ENCODE results near the gene PLCXD1. TPM values are rescaled to one million over a fixed set of nuclear protein-coding genes. Genes with fewer than 3 reads are reported as not detected.
"Not testable (repeated sequence)": the region's sequence is repeated elsewhere in the genome, so short reads cannot be mapped to it uniquely, and the experiment has no call there.

Gene PLCXD1
- total RNA-seq, 2 experiments from 2014 or later: 42.2 to 46.5 TPM

DNA sequence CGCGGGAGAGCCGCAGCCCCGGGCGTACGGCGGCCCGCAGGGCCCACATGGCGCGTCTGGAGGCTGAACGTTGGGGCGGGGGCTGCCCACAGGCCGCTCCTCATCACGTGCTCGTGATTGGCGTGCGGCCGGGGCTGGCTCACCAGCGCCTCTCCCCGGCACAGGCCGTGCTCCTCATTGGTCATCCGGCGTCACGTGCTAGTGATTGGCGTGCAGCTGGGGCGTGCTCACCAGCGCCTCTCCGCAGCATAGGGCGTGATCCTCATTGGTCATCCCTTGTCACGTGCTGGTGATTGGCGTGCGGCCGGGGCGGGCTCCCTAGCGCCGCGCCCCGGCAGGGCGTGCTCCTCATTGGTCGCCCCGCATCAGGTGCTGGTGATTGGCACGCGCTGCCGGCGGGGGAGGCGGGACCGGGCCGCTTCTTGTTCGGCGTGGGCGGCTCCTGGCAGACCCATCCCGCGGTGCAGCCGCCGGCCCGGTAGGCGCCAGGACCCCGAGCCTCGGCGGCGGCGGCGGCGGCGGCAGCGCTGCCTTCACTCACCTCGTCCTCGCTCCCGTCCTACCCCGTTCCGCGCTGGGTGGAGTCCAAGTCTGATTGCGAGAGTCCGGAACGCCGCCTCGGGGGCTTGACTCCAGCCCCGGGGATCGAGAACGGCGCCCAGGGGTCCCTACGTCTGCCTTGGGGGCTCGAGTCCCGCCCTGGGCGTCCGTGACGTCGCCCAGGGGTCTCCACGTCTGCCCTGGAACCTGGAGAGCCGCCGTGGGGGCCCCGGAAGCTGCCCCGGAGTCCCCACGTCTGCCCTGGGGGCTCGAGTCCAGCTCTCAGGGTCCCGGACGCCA is 37.8 kb downstream of the PLCXD1 start, which contains the start of gene GTPBP6:
Gene GTPBP6, minus strand, starts transcription at position 58 of the 840 bp plus-strand sequence. Its CDS starts 9 bp downstream, at position 49.
- Mint-ChIP-seq H3K27me3 (no peaks in the 10 kb centered on the region), H3K27ac (peak within 1 kb of the TSS; percentile 99), H3K4me1 (ENCODE audit: low read depth) (peaks cover 23% of the 10 kb centered on the region), H3K9me3 (no peaks in the 10 kb centered on the region), H3K36me3 (peaks cover 6% of the 10 kb centered on the region), H3K4me3 (peak within 1 kb of the TSS; percentile 91)
- intact Hi-C loops (cut with micrococcal nuclease): loop anchor here (1.0 to 2.0 kb wide), 7 partner anchors 36 to 1342 kb away; partner anchors contain the start of genes ASMTL and SLC25A6
- ChIA-PET POLR2A (no interaction called here), CTCF (no interaction called here)
- DNase-seq: peak; percentile 99

DNA sequence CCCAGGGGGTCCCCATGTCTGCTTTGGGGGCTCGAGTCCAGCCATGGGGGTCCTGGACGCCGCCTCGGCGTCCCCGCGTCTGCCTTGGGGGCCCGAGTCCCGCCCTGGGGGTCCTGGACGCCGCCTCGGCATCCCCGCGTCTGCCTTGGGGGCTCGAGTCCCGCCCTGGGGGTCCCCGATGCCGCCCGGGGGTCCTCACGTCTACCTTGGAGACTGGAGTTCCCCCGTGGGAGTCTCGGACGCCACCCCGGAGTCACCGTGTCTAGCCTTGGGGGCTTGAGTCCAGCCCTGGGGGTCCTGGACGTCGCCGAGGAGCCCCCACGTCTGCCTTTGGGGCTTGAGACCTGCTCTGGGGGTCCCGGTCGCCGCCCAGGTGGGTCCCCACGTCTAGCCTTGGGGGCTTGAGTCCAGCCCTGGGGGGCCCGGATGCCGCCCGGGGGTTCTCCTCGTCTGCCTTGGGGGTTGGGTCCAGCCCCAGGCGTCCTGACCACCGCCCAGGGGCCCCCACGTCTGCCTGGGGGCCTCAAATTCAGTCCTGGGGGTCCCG is 38.5 kb downstream of the PLCXD1 start:
- CTCF ChIA-PET: no interaction called here
- DNase-seq: peak; percentile 20
- Mint-ChIP-seq H3K9me3 (no peaks in the 10 kb centered on the region), H3K27me3 (no peaks in the 10 kb centered on the region), H3K4me3 (peak overlapping the region; percentile 81), H3K27ac (peak overlapping the region; percentile 77), H3K36me3 (peaks cover 6% of the 10 kb centered on the region), H3K4me1 (ENCODE audit: low read depth) (peaks cover 23% of the 10 kb centered on the region)
- POLR2A ChIA-PET: no interaction called here
- intact Hi-C loops (cut with micrococcal nuclease): loop anchor here (2.0 kb wide), 4 partner anchors 889 to 1341 kb away; partner anchors contain the start of genes ASMTL and SLC25A6

DNA sequence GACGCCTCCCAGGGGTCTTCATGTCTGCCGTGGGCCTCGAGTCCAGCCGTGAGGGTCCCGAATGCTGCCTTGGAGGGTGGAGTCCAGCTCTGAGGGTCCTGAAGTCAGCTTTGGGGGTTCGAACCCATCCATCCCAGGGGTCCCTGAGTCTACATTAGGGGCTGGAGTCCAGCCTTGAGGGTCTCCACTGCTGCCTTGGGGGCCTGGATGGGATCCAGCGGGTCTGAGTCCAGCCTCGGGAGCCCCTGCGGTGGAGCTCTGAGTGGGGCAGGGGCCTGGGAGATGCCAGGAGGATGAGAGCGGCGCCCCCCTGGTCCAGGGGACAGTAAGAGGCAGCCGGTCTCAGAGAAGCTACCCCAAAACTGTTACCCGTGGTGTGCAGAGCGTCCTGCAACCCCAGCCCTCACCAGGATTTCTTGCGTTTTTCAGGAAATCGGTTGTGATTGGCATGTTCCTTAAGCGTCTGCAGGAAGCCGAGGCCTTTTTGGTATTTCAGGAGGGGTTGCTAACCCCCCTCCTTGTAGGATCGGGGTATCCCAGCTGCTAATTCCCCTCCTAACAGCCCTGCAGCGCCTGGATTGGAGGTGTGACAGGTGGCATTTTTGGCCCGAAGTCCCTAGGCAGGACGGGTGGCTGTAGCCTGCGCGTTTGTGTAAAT is 39.1 kb downstream of the PLCXD1 start:
- Mint-ChIP-seq H3K36me3 (peaks cover 6% of the 10 kb centered on the region), H3K9me3 (no peaks in the 10 kb centered on the region), H3K4me1 (ENCODE audit: low read depth) (peaks cover 25% of the 10 kb centered on the region), H3K27ac (peak overlapping the region; percentile 77), H3K27me3 (no peaks in the 10 kb centered on the region), H3K4me3 (peak overlapping the region; percentile 81)
- intact Hi-C loops (cut with micrococcal nuclease): no loop called here
- ChIA-PET POLR2A (no interaction called here), CTCF (no interaction called here)
- peak; percentile 28 for DNase-seq

DNA sequence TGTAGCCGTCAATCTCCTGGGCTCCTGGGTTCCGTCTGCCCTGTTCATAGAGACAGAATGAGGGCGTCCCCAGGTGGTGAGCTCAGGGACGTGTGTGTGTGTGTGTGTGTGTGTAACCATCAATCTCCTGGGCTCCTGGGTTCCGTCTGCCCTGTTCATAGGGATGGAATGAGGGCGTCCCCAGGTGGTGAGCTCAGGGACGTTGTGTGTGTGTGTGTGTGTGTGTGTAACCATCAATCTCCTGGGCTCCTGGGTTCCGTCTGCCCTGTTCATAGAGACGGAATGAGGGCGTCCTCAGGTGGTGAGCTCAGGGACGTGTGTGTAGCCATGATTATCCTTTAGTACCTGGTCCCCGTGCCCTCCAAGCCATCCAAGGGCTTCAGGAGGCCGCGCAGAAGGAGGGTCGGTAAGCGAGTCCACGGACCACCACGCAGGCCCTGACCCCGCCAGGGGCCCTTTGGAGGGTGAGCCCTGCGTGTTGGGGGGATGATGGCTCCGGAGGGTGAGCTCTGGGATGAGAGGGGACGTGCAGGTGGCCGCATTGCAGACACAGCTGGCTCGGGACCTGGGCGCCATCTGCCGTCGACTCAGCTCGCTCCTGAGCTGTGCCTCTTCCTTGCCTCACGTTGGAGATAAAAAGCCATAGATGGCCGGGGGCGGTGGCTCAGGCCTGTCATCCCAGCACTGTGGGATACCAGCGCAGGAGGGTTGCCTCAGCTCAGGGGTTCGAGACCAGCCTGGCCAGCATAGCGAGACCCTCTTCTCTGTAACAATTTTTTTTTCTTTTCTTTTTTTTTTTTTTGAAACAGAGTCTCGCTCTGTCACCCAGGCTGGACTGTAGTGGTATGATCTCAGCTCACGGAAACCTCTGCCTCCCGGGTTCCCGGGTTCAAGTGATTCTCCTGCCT is 42.8 kb downstream of the PLCXD1 start:
- intact Hi-C loops (cut with micrococcal nuclease): no loop called here
- H3K36me3 Mint-ChIP-seq: no peaks in the 10 kb centered on the region
- H3K27me3 Mint-ChIP-seq: no peaks in the 10 kb centered on the region
- H3K27ac Mint-ChIP-seq: peak overlapping the region; percentile 15
- POLR2A ChIA-PET: no interaction called here
- peak overlapping the region; percentile 49 for H3K4me3 Mint-ChIP-seq
- peaks cover 14% of the 10 kb centered on the region for H3K4me1 Mint-ChIP-seq (ENCODE audit: low read depth)
- CTCF ChIA-PET: no interaction called here
- peak; percentile 51 for DNase-seq
- no peaks in the 10 kb centered on the region for H3K9me3 Mint-ChIP-seq

DNA sequence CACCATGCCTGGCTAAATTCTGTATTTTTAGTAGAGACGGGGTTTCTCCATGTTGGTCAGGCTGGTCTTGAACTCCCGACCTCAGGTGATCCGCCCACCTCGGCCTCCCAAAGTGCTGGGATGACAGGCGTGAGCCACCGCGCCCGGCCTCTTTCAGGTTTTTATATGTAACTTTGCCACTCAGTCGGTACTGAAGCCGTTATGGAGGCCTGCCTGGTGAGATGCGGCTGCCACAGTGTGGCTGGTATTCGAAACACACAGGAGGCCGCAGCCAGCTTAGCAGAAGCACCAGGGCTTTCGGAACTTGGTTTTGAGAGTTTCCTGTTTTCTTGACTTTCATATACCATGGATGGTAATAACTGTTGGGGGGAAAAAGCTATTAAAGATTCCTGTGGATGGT is 43.5 kb downstream of the PLCXD1 start:
- H3K4me3 Mint-ChIP-seq; H3K36me3 Mint-ChIP-seq; DNase-seq; POLR2A ChIA-PET; H3K27me3 Mint-ChIP-seq; H3K27ac Mint-ChIP-seq; intact Hi-C loops (cut with micrococcal nuclease); H3K9me3 Mint-ChIP-seq; CTCF ChIA-PET: not testable (repeated sequence)
- H3K4me1 Mint-ChIP-seq (ENCODE audit: low read depth): peaks cover 14% of the 10 kb centered on the region

DNA sequence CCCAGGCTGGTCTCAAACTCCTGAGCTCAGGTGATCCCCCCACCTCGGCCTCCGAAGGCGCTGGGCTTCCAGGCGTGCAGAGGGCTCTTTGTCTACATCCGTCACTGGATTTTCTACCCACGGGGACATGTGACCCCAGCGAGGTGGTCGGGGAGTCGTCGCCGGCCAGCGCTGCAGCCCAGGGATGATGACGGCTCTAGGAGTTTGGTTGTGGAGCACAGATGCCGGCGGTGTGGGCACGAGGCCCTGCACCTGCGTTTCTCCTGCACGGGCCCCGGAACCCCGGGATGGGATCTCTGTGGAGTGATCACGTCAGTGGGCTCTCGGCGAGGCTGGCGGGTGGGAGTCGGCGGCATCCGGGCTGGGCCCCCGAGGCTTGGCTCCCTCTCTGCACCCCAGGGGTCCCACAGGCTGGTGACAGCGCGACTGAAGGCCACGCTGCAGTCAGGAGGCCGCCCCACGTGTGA is 46.5 kb downstream of the PLCXD1 start:
- CTCF ChIA-PET: no interaction called here
- DNase-seq: no peak

DNA sequence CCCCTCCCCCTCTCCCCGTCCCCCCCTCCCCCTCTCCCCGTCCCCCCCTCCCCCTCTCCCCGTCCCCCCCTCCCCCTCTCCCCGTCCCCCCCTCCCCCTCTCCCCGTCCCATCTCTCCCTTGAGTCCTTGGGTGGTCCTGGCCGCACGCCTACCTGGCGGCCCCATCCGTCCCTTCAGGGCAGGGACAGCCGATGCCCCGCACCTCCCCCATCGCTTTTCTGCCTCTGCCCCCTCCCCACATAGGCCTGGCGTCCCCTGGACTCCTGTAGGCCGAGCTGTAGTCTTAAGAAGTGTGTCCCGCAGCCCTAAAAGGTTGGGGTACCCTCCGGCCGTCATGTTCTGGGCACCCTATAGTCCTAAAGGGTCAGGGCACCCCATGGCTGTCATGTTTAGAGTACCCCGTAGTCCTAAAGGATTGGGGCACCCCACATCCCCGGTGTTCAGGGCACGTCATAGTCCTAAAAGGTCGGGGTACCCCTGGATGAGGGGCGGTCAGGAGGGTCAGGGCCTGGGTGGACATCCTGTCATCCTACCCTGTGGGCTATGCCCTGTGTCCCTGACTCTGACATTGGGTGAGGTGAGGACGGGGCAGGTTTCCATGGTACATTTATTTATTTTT is 48.2 kb downstream of the PLCXD1 start:
- intact Hi-C loops (cut with micrococcal nuclease): no loop called here
- Mint-ChIP-seq H3K9me3 (no peaks in the 10 kb centered on the region), H3K27ac (no peak overlapping the region), H3K4me1 (ENCODE audit: low read depth) (peaks cover 2% of the 10 kb centered on the region), H3K27me3 (peaks cover 1% of the 10 kb centered on the region), H3K4me3 (no peak overlapping the region), H3K36me3 (peaks cover 2% of the 10 kb centered on the region)
- DNase-seq: no peak
- ChIA-PET POLR2A (no interaction called here), CTCF (no interaction called here)

More for the DNA sequence above, 46.5 kb downstream of the PLCXD1 start:
- POLR2A ChIA-PET: no interaction called here
- Mint-ChIP-seq H3K4me3 (no peak overlapping the region), H3K27me3 (peaks cover 1% of the 10 kb centered on the region), H3K4me1 (ENCODE audit: low read depth) (peaks cover 7% of the 10 kb centered on the region), H3K36me3 (no peaks in the 10 kb centered on the region), H3K27ac (no peak overlapping the region), H3K9me3 (no peaks in the 10 kb centered on the region)
- intact Hi-C loops (cut with micrococcal nuclease): no loop called here

DNA sequence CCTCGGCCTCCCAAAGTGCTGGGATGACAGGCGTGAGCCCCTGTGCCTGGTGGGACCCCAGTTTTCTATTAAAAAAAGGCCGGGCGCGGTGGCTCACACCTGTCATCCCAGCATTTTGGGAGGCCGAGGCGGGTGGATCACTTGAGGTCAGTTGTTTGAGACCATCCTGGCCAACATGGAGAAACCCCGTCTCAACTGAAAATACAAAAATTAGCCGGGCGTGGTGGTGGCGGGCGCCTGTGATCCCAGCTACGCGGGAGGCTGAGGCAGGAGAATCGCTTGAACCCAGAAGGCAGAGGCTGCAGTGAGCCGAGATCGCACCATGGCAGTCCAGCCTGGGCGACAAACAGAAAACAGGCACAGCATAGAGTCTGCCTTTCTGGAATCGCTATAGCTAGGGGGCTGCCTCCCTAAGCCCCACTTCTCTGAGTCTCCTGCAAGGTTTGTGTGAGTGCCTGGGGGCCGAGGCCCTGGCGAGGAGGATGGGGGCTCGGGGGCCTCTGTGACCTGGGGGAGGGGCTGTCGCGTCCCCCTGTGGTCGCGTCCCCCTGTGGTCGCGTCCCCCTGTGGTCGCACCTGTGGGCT is 49.1 kb downstream of the PLCXD1 start:
- DNase-seq; POLR2A ChIA-PET; H3K27ac Mint-ChIP-seq; H3K4me1 Mint-ChIP-seq (ENCODE audit: low read depth); H3K9me3 Mint-ChIP-seq; H3K27me3 Mint-ChIP-seq; H3K4me3 Mint-ChIP-seq; intact Hi-C loops (cut with micrococcal nuclease); CTCF ChIA-PET; H3K36me3 Mint-ChIP-seq: not testable (repeated sequence)

DNA sequence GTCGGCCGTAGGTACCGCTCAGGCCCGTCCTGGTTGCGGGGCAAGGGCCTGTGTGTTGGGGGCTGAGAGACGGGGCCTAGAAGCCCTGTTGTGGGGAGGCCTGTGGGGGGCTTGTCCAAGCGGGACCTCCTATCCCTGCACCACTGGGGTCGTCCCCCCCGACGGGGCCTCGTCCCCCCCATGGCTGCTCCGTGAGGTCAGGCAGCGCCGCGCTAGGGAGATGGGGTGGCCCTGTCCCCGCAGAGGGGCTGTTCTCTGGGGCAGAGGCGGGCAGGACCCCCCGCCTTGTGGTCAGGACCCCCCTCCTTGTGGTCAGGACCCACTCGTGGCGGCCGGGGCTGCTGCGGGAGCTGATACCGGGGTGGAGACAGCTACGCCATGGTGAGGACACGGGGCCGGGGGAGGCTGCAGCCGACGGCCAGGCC is 49.6 kb downstream of the PLCXD1 start:
- Mint-ChIP-seq H3K27ac (no peak overlapping the region), H3K9me3 (no peaks in the 10 kb centered on the region), H3K4me3 (no peak overlapping the region), H3K27me3 (peaks cover 1% of the 10 kb centered on the region), H3K4me1 (ENCODE audit: low read depth) (no peaks in the 10 kb centered on the region), H3K36me3 (peaks cover 2% of the 10 kb centered on the region)
- ChIA-PET POLR2A (no interaction called here), CTCF (no interaction called here)
- intact Hi-C loops (cut with micrococcal nuclease): no loop called here
- no peak for DNase-seq

DNA sequence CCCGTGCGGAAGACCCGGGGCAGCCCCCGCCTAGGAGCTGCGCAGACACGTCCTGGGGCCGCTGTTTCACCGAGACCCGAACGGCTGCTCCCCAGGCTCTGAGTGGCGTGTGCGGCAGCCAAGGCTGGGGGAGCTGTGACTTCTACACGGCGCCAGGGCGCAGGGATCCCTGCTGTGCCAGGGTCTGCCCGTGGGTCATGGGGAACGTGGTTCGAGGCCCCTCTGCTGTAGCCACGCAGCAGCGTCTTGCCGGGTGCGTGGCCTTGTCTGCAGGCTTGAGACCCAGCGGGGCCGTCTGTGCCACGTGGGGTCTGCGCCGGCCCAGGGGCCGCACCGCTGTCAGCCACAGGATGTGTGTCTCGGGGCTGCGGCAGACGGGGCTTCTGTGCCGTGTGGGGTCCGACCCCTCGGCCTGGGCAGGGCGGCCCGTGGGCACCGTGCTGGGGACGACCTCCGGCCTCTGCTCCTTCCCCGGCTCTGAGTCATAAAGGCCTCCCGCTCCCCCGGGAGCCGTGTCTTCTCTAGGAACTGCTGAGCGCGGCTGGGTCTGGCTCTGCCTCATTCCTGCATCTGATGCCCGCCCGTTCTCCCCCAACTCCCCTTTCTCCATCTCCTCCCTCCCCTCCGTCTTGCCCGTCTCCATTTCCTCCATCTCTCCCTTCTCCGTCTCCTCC is 50.1 kb downstream of the PLCXD1 start:
- CTCF ChIA-PET: no interaction called here
- POLR2A ChIA-PET: no interaction called here
- Mint-ChIP-seq H3K4me1 (ENCODE audit: low read depth) (no peaks in the 10 kb centered on the region), H3K27me3 (peaks cover 1% of the 10 kb centered on the region), H3K4me3 (no peak overlapping the region), H3K9me3 (no peaks in the 10 kb centered on the region), H3K27ac (no peak overlapping the region), H3K36me3 (peaks cover 4% of the 10 kb centered on the region)
- intact Hi-C loops (cut with micrococcal nuclease): no loop called here
- no peak for DNase-seq
